ENCODE data around the gene C1QL2. TPM values are rescaled to one million over a fixed set of nuclear protein-coding genes. Genes with fewer than 3 reads are reported as not detected.

C1QL2 gene
- total RNA-seq: not detected in 2 replicates

DNA sequence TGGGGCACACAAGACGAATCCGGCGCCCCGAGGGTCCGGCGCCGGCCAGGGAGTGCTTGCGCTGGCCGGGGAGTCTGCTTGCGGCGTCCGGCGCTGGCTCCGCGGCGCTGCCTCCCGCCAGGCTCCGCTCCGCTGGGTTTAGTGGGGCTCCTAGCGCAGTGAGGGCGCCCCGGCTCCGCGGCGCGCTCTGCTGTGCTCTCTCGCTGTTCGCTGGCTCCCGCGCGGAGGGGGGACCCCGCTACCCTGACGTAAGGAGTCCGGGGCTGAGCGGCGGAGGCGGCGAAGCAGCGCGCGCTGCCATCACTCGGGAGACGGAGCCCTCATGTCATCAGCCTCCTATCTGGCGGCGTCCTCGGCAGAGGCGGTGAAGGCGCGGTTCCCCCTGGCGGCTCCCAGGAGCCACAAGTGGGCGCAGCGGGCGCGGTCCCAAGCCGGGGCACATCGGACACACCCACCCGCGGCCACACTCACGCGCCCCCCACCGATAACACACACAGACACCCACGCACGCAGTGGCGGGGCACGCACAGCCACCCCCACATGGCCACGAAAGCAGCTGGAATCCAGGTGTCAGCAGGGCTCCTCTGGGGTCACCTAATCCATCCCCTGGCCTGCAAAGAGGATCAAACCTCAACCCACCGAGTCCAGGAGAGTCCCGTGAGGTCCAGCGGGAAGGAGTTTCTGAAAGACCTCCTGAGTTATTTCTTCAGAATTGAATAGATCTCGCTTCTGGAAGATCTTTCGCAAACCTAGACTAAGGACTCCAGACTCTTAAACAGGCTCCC lies at the start of gene C1QL2:
Gene C1QL2 (minus strand): TSS at position 189 of the 785 bp plus-strand sequence. CDS start 482 bp downstream, outside the sequence.

Small RNA genes lying within 50 kb of the gene (small RNA-seq; reads per million reads assigned to genes)
- not detected for gene RN7SL468P

Other genes starting within 250 kb of the C1QL2 start
- not detected in 2 replicates for gene MARCO, start 216.6 kb downstream of the C1QL2 start, total RNA-seq
- gene STEAP3, start 65.1 kb upstream of the C1QL2 start, total RNA-seq: 13.4 and 20.6 TPM in 2 replicates
- 5.6 and 8.2 TPM in 2 replicates for gene C2orf76, start 208.1 kb upstream of the C1QL2 start, total RNA-seq
- gene DBI, start 208.2 kb upstream of the C1QL2 start, total RNA-seq: 74.1 and 77.3 TPM in 2 replicates

Measured in vein endothelial cell (primary cell).